Esophagus mucosa (tissue), 1 donor: Measurements from ENCODE around the gene COMMD4. TPM values are rescaled to one million over a fixed set of nuclear protein-coding genes. Genes with fewer than 3 reads are reported as not detected.

Source experiments
- ATAC-seq: fragments of 200-7000 bp; cut with Tn5 transposase; one replicate; pipeline ENCODE4 v1.9.1; 2020
- total RNA-seq: library from RNA; stranded (reverse); gene quantifications from one replicate; pipeline ENCODE4 v1.2.4, GENCODE V29; 2023
- donor health status: DM: yes; HTN: yes; CAD: no.

COMMD4 gene
- total RNA-seq, 1 donor from 2014 or later, result 40.1 TPM

- no peak for ATAC-seq
Measured at GRCh38 chr15:75357976-75358673, 22.3 kb downstream of the COMMD4 start.

- no peak for ATAC-seq
Measured at GRCh38 chr15:75358771-75359536, 23.1 kb downstream of the COMMD4 start.

GRCh38 chr15:75359537-75360250 is 23.8 kb downstream of the COMMD4 start:
- ATAC-seq, result no peak

GRCh38 chr15:75360391-75360790 is 24.5 kb downstream of the COMMD4 start:
- ATAC-seq, result peak; percentile 19

- ATAC-seq, result no peak
Measured at GRCh38 chr15:75360856-75361255, 25.0 kb downstream of the COMMD4 start.

GRCh38 chr15:75361361-75361988 is 25.6 kb downstream of the COMMD4 start:
- no peak for ATAC-seq

- ATAC-seq, result peak; percentile 21
Measured at GRCh38 chr15:75361989-75362641, 26.3 kb downstream of the COMMD4 start.

- no peak for ATAC-seq
Measured at GRCh38 chr15:75362642-75363249, 26.9 kb downstream of the COMMD4 start.

- ATAC-seq, result no peak
Measured at GRCh38 chr15:75363786-75364185, 27.9 kb downstream of the COMMD4 start.

GRCh38 chr15:75364881-75365280 is 29.0 kb downstream of the COMMD4 start:
- no peak for ATAC-seq

GRCh38 chr15:75366163-75366562 is 30.3 kb downstream of the COMMD4 start:
- no peak for ATAC-seq

- ATAC-seq, result no peak
Measured at GRCh38 chr15:75367006-75367405, 31.1 kb downstream of the COMMD4 start.

- ATAC-seq, result no peak
Measured at GRCh38 chr15:75367406-75367912, 31.6 kb downstream of the COMMD4 start.

- ATAC-seq, result peak; percentile 96
Measured at GRCh38 chr15:75367913-75368688, 32.2 kb downstream of the COMMD4 start, which contains the start of gene MAN2C1. TSS of gene MAN2C1 (minus strand) at chr15:75368607. CDS start at chr15:75368583, 24 bp downstream.

GRCh38 chr15:75368689-75369239 is 32.9 kb downstream of the COMMD4 start:
- peak; percentile 1 for ATAC-seq

- no peak for ATAC-seq
Measured at GRCh38 chr15:75369897-75370581, 34.2 kb downstream of the COMMD4 start.

- ATAC-seq, result peak; percentile 23
Measured at GRCh38 chr15:75371486-75371885, 35.6 kb downstream of the COMMD4 start.

GRCh38 chr15:75371901-75372688 is 36.2 kb downstream of the COMMD4 start:
- ATAC-seq, result no peak

GRCh38 chr15:75380773-75381172 is 44.9 kb downstream of the COMMD4 start:
- ATAC-seq, result no peak
